HEK293T (cell line): ENCODE data around the gene PPP1R12B.

ENCODE experiments used
- BHLHE40 ChIP-seq: fragments of 450-650 bp; IDR thresholded peaks from 2 replicates; pipeline ENCODE4 v1.6.1; 2016; ENCODE audit warnings: mild to moderate bottlenecking, moderate library complexity, borderline replicate concordance
- ELF4 ChIP-seq: fragments of 450-650 bp; IDR thresholded peaks from 2 replicates; pipeline ENCODE4 v1.6.1; 2017; ENCODE audit warnings: antibody characterized with exemption
- FOXK2 ChIP-seq: fragments of 450-650 bp; IDR thresholded peaks from 2 replicates; pipeline ENCODE4 v1.6.1; 2016; ENCODE audit warnings: mild to moderate bottlenecking
- FOXM1 ChIP-seq: fragments of 450-650 bp; IDR thresholded peaks from 2 replicates; pipeline ENCODE4 v1.6.1; 2017; ENCODE audit warnings: mild to moderate bottlenecking, borderline replicate concordance
- HDGF ChIP-seq: fragments of 450-650 bp; IDR thresholded peaks from 2 replicates; pipeline ENCODE4 v1.6.1; 2017; ENCODE audit warnings: antibody characterized with exemption, borderline replicate concordance
- LEF1 ChIP-seq: fragments of 450-650 bp; IDR thresholded peaks from 2 replicates; pipeline ENCODE4 v1.6.1; 2017; ENCODE audit warnings: mild to moderate bottlenecking, borderline replicate concordance
- PKNOX1 ChIP-seq: fragments of 450-650 bp; IDR thresholded peaks from 2 replicates; pipeline ENCODE4 v1.6.1; 2016
- SP1 ChIP-seq: fragments of 450-650 bp; IDR thresholded peaks from 2 replicates; pipeline ENCODE4 v1.6.1; 2017
- SUZ12 ChIP-seq: fragments of 450-650 bp; IDR thresholded peaks from 2 replicates; pipeline ENCODE4 v1.6.1; 2016; ENCODE audit warnings: mild to moderate bottlenecking

- TF ChIP-seq FOXK2 (no peak), PKNOX1 (no peak), HDGF (no peak), ELF4 (no peak), BHLHE40 (no peak), FOXM1 (no peak), SP1 (no peak), SUZ12 (no peak), LEF1 (no peak)
These were observed 214.1 kb downstream of the PPP1R12B start for GRCh38 chr1:202562444-202563060.
